ENCODE data around the gene ZNF674. TPM values are rescaled to one million over a fixed set of nuclear protein-coding genes. Genes with fewer than 3 reads are reported as not detected.

The ZNF674 gene
- total and polyA plus RNA-seq, 2 donors (not counting 1 experiment from before 2014, with no cell fraction given) = 0.84 to 2.3 TPM

DNA sequence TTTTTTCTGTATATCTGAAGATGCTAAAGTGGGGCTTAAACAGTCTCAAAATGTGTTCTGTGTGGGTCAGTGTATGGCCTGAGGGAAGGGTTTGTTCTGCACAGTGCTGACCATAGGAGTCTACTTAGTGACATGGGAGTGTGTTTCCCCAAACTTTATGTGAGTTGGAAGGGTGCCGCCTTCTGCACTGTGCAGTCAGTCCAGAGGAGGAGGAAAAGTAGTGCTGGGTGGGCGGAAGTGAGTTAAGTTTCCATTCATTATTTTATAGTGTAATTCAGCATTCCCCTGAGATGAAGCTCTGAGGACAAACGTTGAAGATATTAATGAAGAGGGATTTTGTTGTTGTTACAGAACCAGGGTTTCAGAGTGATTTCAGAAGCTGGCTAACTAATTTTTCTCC lies 31.2 kb upstream of the ZNF674 start:
- Histone ChIP-seq H3K9me3 (ENCODE audit: control extremely low read depth in 1 of 3, control insufficient read depth in 2 of 3, insufficient read depth in 1 of 3, low read length in 2 of 3) (no peaks in the 10 kb centered on the region), H3K27me3 (replicated peaks in 1 of 4; ENCODE audit: control extremely low read depth in 1 of 4, control insufficient read depth in 3 of 4, insufficient read depth in 4 of 4, low read length in 3 of 4) (peaks cover 0 to 5% (median 0%) of the 10 kb centered on the region in 4 experiments), H3K4me1 (ENCODE audit: control insufficient read depth in 2 of 2, insufficient read depth in 2 of 2, low read length in 2 of 2) (peaks cover 17 to 30% of the 10 kb centered on the region in 2 donors), H3K79me2 (ENCODE audit: control insufficient read depth, insufficient read depth, low read length) (no peaks in the 10 kb centered on the region), H3K9ac (ENCODE audit: low read length) (no peak overlapping the region), H3K27ac (ENCODE audit: low read length in 2 of 2) (no peak overlapping the region), H4K20me1 (ENCODE audit: control insufficient read depth, insufficient read depth, low read length, poor library complexity, severe bottlenecking) (no peaks in the 10 kb centered on the region), H2AFZ (ENCODE audit: insufficient read depth, low read depth, low read length, poor library complexity, severe bottlenecking) (no peak overlapping the region), H3K4me2 (replicated peaks; ENCODE audit: low read depth, low read length, poor library complexity, severe bottlenecking) (peak overlapping the region; percentile 68), H3K4me3 (ENCODE audit: control extremely low read depth in 1 of 5, extremely low read depth in 1 of 5, insufficient read depth in 1 of 5, low read depth in 2 of 5, low read length in 4 of 5) (no peak overlapping the region), H3K36me3 (replicated peaks in 1 of 2; ENCODE audit: control extremely low read depth in 1 of 2, control insufficient read depth in 1 of 2, extremely low read depth in 1 of 2, insufficient read depth in 2 of 2, low read length in 1 of 2) (no peaks in the 10 kb centered on the region)
- H3K9me3 Mint-ChIP-seq (ENCODE audit: insufficient read depth) = no peaks in the 10 kb centered on the region
- ChIA-PET POLR2A (no interaction called here), CTCF (interaction anchor here (1.0 kb wide), 1 partner anchor 14 kb away, joined by 4 read pairs; no protein-coding TSS in a partner anchor)
- WGBS (ENCODE audit: insufficient coverage) = no CpG with 5 or more reads among the region's 3 CpGs
- H3K27ac Mint-ChIP-seq = no peak overlapping the region
- TF ChIP-seq, protein P1, sequence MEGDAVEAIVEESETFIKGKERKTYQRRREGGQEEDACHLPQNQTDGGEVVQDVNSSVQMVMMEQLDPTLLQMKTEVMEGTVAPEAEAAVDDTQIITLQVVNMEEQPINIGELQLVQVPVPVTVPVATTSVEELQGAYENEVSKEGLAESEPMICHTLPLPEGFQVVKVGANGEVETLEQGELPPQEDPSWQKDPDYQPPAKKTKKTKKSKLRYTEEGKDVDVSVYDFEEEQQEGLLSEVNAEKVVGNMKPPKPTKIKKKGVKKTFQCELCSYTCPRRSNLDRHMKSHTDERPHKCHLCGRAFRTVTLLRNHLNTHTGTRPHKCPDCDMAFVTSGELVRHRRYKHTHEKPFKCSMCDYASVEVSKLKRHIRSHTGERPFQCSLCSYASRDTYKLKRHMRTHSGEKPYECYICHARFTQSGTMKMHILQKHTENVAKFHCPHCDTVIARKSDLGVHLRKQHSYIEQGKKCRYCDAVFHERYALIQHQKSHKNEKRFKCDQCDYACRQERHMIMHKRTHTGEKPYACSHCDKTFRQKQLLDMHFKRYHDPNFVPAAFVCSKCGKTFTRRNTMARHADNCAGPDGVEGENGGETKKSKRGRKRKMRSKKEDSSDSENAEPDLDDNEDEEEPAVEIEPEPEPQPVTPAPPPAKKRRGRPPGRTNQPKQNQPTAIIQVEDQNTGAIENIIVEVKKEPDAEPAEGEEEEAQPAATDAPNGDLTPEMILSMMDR (IDR thresholded peaks at IDR 0.05) = no peak
- TF ChIP-seq EZH2 (IDR thresholded peaks at IDR 0.05; ENCODE audit: borderline replicate concordance, insufficient read depth, low read depth, low read length, poor library complexity, severe bottlenecking) = no peak
- no peak for DNase-seq
- peaks cover 30% of the 10 kb centered on the region for H3K4me1 Mint-ChIP-seq
- ATAC-seq (ENCODE audit: low read depth) = no peak
- no peaks in the 10 kb centered on the region for H3K27me3 Mint-ChIP-seq
- peak overlapping the region; percentile 72 for H3K4me3 Mint-ChIP-seq
- intact Hi-C loops (cut with micrococcal nuclease) = no loop called here

DNA sequence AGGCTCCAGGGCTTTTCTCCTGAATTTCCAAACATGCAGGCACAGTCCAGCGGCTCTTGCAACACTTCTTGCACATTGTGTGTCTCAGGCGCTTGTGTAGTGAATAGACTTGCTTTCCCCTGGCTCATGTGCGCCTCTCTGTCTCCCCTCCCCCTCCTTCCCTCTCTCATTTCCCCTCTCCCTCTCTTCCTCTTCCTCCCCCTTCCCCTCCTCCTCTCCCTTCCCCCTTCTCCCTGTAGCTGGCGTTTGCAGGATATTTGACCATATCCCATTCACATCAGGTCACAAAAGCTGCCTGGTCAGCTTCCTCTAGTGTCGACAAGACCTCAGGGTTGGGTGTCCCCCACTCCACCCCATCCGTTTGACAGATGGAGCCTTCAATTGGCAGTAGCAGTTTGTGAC lies 30.8 kb upstream of the ZNF674 start:
- H3K4me3 ChIP-seq (ENCODE audit: control extremely low read depth in 1 of 5, extremely low read depth in 1 of 5, insufficient read depth in 1 of 5, low read depth in 2 of 5, low read length in 4 of 5) = peak overlapping the region in 1 of 5 experiments; percentile 33
- no CpG with 5 or more reads among the region's 6 CpGs for WGBS (ENCODE audit: insufficient coverage)
- peak overlapping the region; percentile 72 for H3K4me3 Mint-ChIP-seq
- H3K27me3 ChIP-seq (replicated peaks in 1 of 4; ENCODE audit: control extremely low read depth in 1 of 4, control insufficient read depth in 3 of 4, insufficient read depth in 4 of 4, low read length in 3 of 4) = peaks cover 0 to 5% (median 0%) of the 10 kb centered on the region in 4 experiments
- H3K27me3 Mint-ChIP-seq = no peaks in the 10 kb centered on the region
- no peaks in the 10 kb centered on the region for H3K36me3 ChIP-seq (replicated peaks in 1 of 2; ENCODE audit: control extremely low read depth in 1 of 2, control insufficient read depth in 1 of 2, extremely low read depth in 1 of 2, insufficient read depth in 2 of 2, low read length in 1 of 2)
- H3K79me2 ChIP-seq (ENCODE audit: control insufficient read depth, insufficient read depth, low read length) = no peaks in the 10 kb centered on the region
- H3K27ac Mint-ChIP-seq = no peak overlapping the region
- peak overlapping the region; percentile 68 for H3K4me2 ChIP-seq (replicated peaks; ENCODE audit: low read depth, low read length, poor library complexity, severe bottlenecking)
- H2AFZ ChIP-seq (ENCODE audit: insufficient read depth, low read depth, low read length, poor library complexity, severe bottlenecking) = no peak overlapping the region
- H4K20me1 ChIP-seq (ENCODE audit: control insufficient read depth, insufficient read depth, low read length, poor library complexity, severe bottlenecking) = no peaks in the 10 kb centered on the region
- H3K9ac ChIP-seq (ENCODE audit: low read length) = no peak overlapping the region
- peaks cover 35% of the 10 kb centered on the region for H3K4me1 Mint-ChIP-seq
- ChIA-PET POLR2A (interaction anchor here (0.6 kb wide), 1 partner anchor 9 kb away, joined by 3 read pairs; no protein-coding TSS in a partner anchor), CTCF (interaction anchor here (0.6 to 1.0 kb wide), 2 partner anchors 14 to 99 kb away, joined by 3 to 4 read pairs; no protein-coding TSS in a partner anchor)
- no peak for TF ChIP-seq EZH2 (IDR thresholded peaks at IDR 0.05; ENCODE audit: borderline replicate concordance, insufficient read depth, low read depth, low read length, poor library complexity, severe bottlenecking)
- TF ChIP-seq, protein P1 (IDR thresholded peaks at IDR 0.05) = no peak
- H3K9me3 Mint-ChIP-seq (ENCODE audit: insufficient read depth) = no peaks in the 10 kb centered on the region
- ATAC-seq (ENCODE audit: low read depth) = no peak
- no peaks in the 10 kb centered on the region for H3K9me3 ChIP-seq (ENCODE audit: control extremely low read depth in 1 of 3, control insufficient read depth in 2 of 3, insufficient read depth in 1 of 3, low read length in 2 of 3)
- peaks cover 17 to 35% of the 10 kb centered on the region in 2 donors for H3K4me1 ChIP-seq (ENCODE audit: control insufficient read depth in 2 of 2, insufficient read depth in 2 of 2, low read length in 2 of 2)
- DNase-seq = no peak
- intact Hi-C loops (cut with micrococcal nuclease) = no loop called here
- H3K27ac ChIP-seq (ENCODE audit: low read length in 2 of 2) = no peak overlapping the region
